Measurements from ENCODE around the gene TMIGD2.

DNA sequence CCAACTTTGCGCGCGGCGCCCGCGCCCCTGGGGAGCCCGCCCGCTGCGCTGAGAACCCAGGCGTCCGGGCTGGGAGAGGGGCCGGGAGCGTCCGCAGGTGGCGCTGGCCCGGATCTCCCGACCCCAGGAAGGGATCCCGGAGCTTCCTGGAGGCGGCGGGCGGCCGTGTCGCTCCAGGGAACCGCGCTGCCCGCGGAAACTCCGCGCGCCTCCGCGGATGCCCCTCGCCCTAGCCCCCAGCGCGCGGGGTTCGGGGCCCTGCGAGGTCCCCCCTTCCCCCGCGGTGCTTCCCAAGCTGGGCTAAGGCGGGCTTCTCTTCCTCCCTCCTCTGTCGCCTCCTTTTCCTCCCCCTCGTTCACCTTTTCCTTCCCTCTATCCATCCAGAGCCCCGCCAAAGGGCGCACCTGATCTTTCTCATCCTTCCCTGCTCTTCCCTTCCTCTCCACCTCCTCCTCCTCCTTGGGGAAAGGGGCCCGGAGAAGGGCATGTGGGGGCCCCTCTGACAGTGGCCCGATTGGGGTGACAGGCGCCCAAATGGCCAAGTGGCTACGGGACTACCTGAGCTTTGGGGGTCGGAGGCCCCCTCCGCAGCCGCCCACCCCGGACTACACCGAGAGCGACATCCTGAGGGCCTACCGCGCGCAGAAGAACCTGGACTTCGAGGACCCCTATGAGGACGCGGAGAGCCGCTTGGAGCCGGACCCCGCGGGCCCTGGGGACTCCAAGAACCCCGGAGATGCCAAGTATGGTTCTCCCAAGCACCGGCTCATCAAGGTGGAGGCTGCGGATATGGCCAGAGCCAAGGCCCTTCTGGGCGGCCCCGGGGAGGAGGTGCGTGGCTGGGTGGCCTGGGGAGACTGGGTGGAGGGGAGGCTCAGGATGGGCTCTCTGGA lies 22.4 kb downstream of the TMIGD2 start:
- TF ChIP-seq, protein P1, sequence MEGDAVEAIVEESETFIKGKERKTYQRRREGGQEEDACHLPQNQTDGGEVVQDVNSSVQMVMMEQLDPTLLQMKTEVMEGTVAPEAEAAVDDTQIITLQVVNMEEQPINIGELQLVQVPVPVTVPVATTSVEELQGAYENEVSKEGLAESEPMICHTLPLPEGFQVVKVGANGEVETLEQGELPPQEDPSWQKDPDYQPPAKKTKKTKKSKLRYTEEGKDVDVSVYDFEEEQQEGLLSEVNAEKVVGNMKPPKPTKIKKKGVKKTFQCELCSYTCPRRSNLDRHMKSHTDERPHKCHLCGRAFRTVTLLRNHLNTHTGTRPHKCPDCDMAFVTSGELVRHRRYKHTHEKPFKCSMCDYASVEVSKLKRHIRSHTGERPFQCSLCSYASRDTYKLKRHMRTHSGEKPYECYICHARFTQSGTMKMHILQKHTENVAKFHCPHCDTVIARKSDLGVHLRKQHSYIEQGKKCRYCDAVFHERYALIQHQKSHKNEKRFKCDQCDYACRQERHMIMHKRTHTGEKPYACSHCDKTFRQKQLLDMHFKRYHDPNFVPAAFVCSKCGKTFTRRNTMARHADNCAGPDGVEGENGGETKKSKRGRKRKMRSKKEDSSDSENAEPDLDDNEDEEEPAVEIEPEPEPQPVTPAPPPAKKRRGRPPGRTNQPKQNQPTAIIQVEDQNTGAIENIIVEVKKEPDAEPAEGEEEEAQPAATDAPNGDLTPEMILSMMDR (conservative IDR thresholded peaks at IDR 0.05 in 1 of 2, IDR thresholded peaks at IDR 0.05 in 1 of 2; ENCODE audit: extremely low read depth in 1 of 2, insufficient read depth in 1 of 2, low read depth in 1 of 2, low read length in 2 of 2) = no peak
- TF ChIP-seq EZH2 (IDR thresholded peaks at IDR 0.05; ENCODE audit: borderline replicate concordance, low read length) = no peak
